Transverse colon (tissue), 4 donors: ENCODE measurements around the gene BAG5. TPM values are rescaled to one million over a fixed set of nuclear protein-coding genes. Genes with fewer than 3 reads are reported as not detected.

ENCODE experiments used
- DNase-seq: peaks from one replicate; pipeline ENCODE4 v3.0.0-alpha.2; 2019
- H3K27ac ChIP-seq, 4 donors: fragments of 200-600 bp; sonication (generic); 2 replicates each; pipeline ENCODE4 v1.5.1; 2016 to 2018; ENCODE audit warnings: inconsistent platforms in 4 of 4
- H3K27me3 ChIP-seq: fragments of 200-600 bp; sonication (generic); 2 replicates; pipeline ENCODE4 v1.5.1; 2017; ENCODE audit warnings: inconsistent platforms
- H3K36me3 ChIP-seq, 4 donors: fragments of 200-600 bp; sonication (generic); 2 replicates each; pipeline ENCODE4 v1.5.1; 2017 to 2019; ENCODE audit warnings: inconsistent platforms in 4 of 4
- H3K4me1 ChIP-seq, 4 donors: fragments of 200-600 bp; sonication (generic); 2 replicates each; pipeline ENCODE4 v1.5.1; 2017 to 2020; ENCODE audit warnings: inconsistent platforms in 4 of 4
- H3K4me3 ChIP-seq, 4 donors: fragments of 200-600 bp; sonication (generic); 1 replicate in 1 of 4; 2 replicates in 3 of 4; pipeline versions ENCODE4 v1.5.1 to v1.6.1; 2017 to 2019; ENCODE audit warnings: inconsistent platforms in 4 of 4
- H3K9me3 ChIP-seq, 2 donors: fragments of 200-600 bp; sonication (generic); 2 replicates each; pipeline ENCODE4 v1.5.1; 2017 to 2019; ENCODE audit warnings: inconsistent platforms in 2 of 2
- CTCF ChIP-seq, 5 experiments: fragments of 200-600 bp in 3 of 5; fragments of 450-650 bp in 2 of 5; sonication (generic) in 3 of 5; IDR thresholded peaks; 1 replicate in 2 of 5; 2 replicates in 3 of 5; pipeline ENCODE4 v1.5.1; 2016 to 2017; ENCODE audit warnings: antibody characterized with exemption in 5 of 5, inconsistent platforms in 3 of 5, mild to moderate bottlenecking in 2 of 5, moderate library complexity in 1 of 5
- EP300 ChIP-seq: sonication (generic); formaldehyde crosslinking; IDR thresholded peaks from one replicate; pipeline ENCODE4 v1.6.1; 2017; ENCODE audit warnings: antibody characterized with exemption, low read depth
- POLR2A ChIP-seq: fragments of 450-650 bp; IDR thresholded peaks from one replicate; pipeline ENCODE4 v1.6.1; 2016; ENCODE audit warnings: antibody characterized with exemption, mild to moderate bottlenecking, moderate library complexity
- POLR2AphosphoS5 ChIP-seq, 3 donors: sonication (generic); formaldehyde crosslinking; IDR thresholded peaks; one replicate each; pipeline ENCODE4 v1.6.1; 2016; ENCODE audit warnings: antibody characterized with exemption in 3 of 3
- WGBS, 2 donors: methylation state at CpG; one replicate each; pipeline ENCODE4 v1.1.5; 2018; ENCODE audit warnings: low coverage in 1 of 2; 5-methylcytosine and 5-hydroxymethylcytosine counted together
- in situ Hi-C, 4 donors: fragments of 200-750 bp; cut with MboI; loops; one replicate each; pipeline versions ENCODE4 v1.15.0 to v1.15.1; 2017; ENCODE audit warnings: low sequenced_read_pairs in 3 of 4, low pct_ligation_motif_present in 1 of 4, low pct_unique_long_range_greater_than_20kb in 1 of 4
- intact Hi-C: fragments of 100-400 bp; cut with DNase I; formaldehyde crosslinking; loops from one replicate; pipeline ENCODE4 v1.15.1; 2023; ENCODE audit warnings: low total_unique reads
- total RNA-seq, 4 donors: library from RNA; depleted of rRNA; stranded (reverse); fragments of >200 nt; gene quantifications; one replicate each; pipeline ENCODE4 v1.1.0, GENCODE V29; 2016

BAG5 gene
- total RNA-seq, 4 donors from 2014 or later: 10.8 to 26.3 (median 23.9) TPM

GRCh38 chr14:103528587-103529382, 33.7 kb downstream of the BAG5 start, which contains the start of gene TRMT61A:
TSS of gene TRMT61A (plus strand) at chr14:103529196. CDS start at chr14:103529979, 783 bp downstream.
- H3K4me1 ChIP-seq: peaks cover 41 to 77% (median 68%) of the 10 kb centered on the region in 4 donors
- intact Hi-C loops: loop anchor here (1.0 kb wide), 1 partner anchor 25 kb away; no protein-coding TSS in a partner anchor
- H3K27ac ChIP-seq: peak within 1 kb of the TSS; percentile 89 to 95 (median 94)
- H3K27me3 ChIP-seq: no peaks in the 10 kb centered on the region
- WGBS, 2 donors: 2% methylated on average over 47 of the region's 70 CpGs; no CpG with 5 or more reads in 1 of the 2 donors
- no peaks in the 10 kb centered on the region for H3K36me3 ChIP-seq
- TF ChIP-seq EP300 (no peak), POLR2AphosphoS5 (IDR thresholded peaks at IDR 0.05) (peak; percentile 77 to 89 (median 89)), POLR2A (peak; percentile 78), CTCF (IDR thresholded peaks at IDR 0.05) (no peak)
- H3K4me3 ChIP-seq: peak within 1 kb of the TSS; percentile 61 to 98 (median 84)
- in situ Hi-C loops: no loop called here
- H3K9me3 ChIP-seq: no peaks in the 10 kb centered on the region
- peak; percentile 91 for DNase-seq

- Histone ChIP-seq H3K9me3 (no peaks in the 10 kb centered on the region), H3K27ac (peak overlapping the region; percentile 89 to 95 (median 94)), H3K4me3 (peak overlapping the region; percentile 51 to 98 (median 84)), H3K36me3 (no peaks in the 10 kb centered on the region), H3K27me3 (peaks cover under 1% of the 10 kb centered on the region), H3K4me1 (peaks cover 45 to 81% (median 70%) of the 10 kb centered on the region in 4 donors)
- intact Hi-C loops: loop anchor here (1.0 kb wide), 1 partner anchor 25 kb away; no protein-coding TSS in a partner anchor
- peak; percentile 56 for DNase-seq
- 30% methylated on average over 9 of the region's 10 CpGs; no CpG with 5 or more reads in 1 of the 2 donors for WGBS, 2 donors
- in situ Hi-C loops: no loop called here
- TF ChIP-seq POLR2AphosphoS5 (IDR thresholded peaks at IDR 0.05) (peak in 1 of 3 donors; percentile 30), POLR2A (no peak)
These were observed 34.3 kb downstream of the BAG5 start for GRCh38 chr14:103528146-103528586.

- H3K27ac ChIP-seq: peak overlapping the region; percentile 89 to 95 (median 94)
- DNase-seq: peak; percentile 24
- peaks cover 47 to 81% (median 73%) of the 10 kb centered on the region in 4 donors for H3K4me1 ChIP-seq
- no peak for TF ChIP-seq CTCF (IDR thresholded peaks at IDR 0.05)
- TF ChIP-seq EP300: no peak
- TF ChIP-seq POLR2A: no peak
- no peak for TF ChIP-seq POLR2AphosphoS5 (IDR thresholded peaks at IDR 0.05)
- H3K27me3 ChIP-seq: peaks cover 4% of the 10 kb centered on the region
- no peaks in the 10 kb centered on the region for H3K9me3 ChIP-seq
- intact Hi-C loops (loop anchor here (1.0 kb wide), 1 partner anchor 26 kb away; no protein-coding TSS in a partner anchor), in situ Hi-C loops (no loop called here)
- peak overlapping the region in 2 of 4 donors; percentile 84 to 98 for H3K4me3 ChIP-seq
- WGBS, 2 donors: 73% methylated on average over 14 of the region's 14 CpGs; no CpG with 5 or more reads in 1 of the 2 donors
- no peaks in the 10 kb centered on the region for H3K36me3 ChIP-seq
These were observed 34.9 kb downstream of the BAG5 start for GRCh38 chr14:103527408-103528145.

- in situ Hi-C loops: no loop called here
- no peaks in the 10 kb centered on the region for H3K36me3 ChIP-seq
- intact Hi-C loops: no loop called here
- peak overlapping the region; percentile 89 to 95 (median 94) for H3K27ac ChIP-seq
- H3K4me1 ChIP-seq: peaks cover 47 to 79% (median 70%) of the 10 kb centered on the region in 4 donors
- no peak overlapping the region for H3K4me3 ChIP-seq
- DNase-seq: no peak
- WGBS, 2 donors: 100% methylated on average over 1 of the region's 1 CpG; no CpG with 5 or more reads in 1 of the 2 donors
- H3K9me3 ChIP-seq: no peaks in the 10 kb centered on the region
- H3K27me3 ChIP-seq: peaks cover 8% of the 10 kb centered on the region
- TF ChIP-seq EP300 (no peak), POLR2A (no peak), CTCF (IDR thresholded peaks at IDR 0.05) (no peak), POLR2AphosphoS5 (IDR thresholded peaks at IDR 0.05) (no peak)
These were observed 35.6 kb downstream of the BAG5 start for GRCh38 chr14:103526914-103527248.
